Progenitor cell of endocrine pancreas (in vitro differentiated cells): ENCODE data around the gene HDAC5. TPM values are rescaled to one million over a fixed set of nuclear protein-coding genes. Genes with fewer than 3 reads are reported as not detected.
"Not testable (repeated sequence)": the region's sequence is repeated elsewhere in the genome, so short reads cannot be mapped to it uniquely, and the experiment has no call there.

ENCODE experiments used
- DNase-seq: peaks from one replicate; pipeline ENCODE4 v3.0.0; 2021; ENCODE audit warnings: low spot score; ENCODE audit not compliant: unreplicated experiment
- H3K27ac Mint-ChIP-seq: 2 replicates; pipeline ENCODE4 v1.8.0; 2021; ENCODE audit warnings: mild to moderate bottlenecking, moderate library complexity, mixed read lengths
- H3K27me3 Mint-ChIP-seq: 2 replicates; pipeline ENCODE4 v1.8.0; 2021; ENCODE audit warnings: mixed read lengths
- H3K36me3 Mint-ChIP-seq: 2 replicates; pipeline ENCODE4 v1.8.0; 2022; ENCODE audit warnings: mixed read lengths; ENCODE audit not compliant: insufficient read depth
- H3K4me1 Mint-ChIP-seq: 2 replicates; pipeline ENCODE4 v1.8.0; 2021; ENCODE audit warnings: low read depth, mixed read lengths
- H3K4me3 Mint-ChIP-seq: 2 replicates; pipeline ENCODE4 v1.8.0; 2021; ENCODE audit warnings: low read depth, mild to moderate bottlenecking, moderate library complexity, mixed read lengths
- H3K9me3 Mint-ChIP-seq: 2 replicates; pipeline ENCODE4 v1.8.0; 2021; ENCODE audit warnings: low read depth, mixed read lengths
- total RNA-seq: library from RNA; stranded (reverse); gene quantifications from 2 replicates; pipeline ENCODE4 v1.2.1, GENCODE V29; 2021
- TF ChIP-seq, protein P1 (sequence below): fragments of 200-600 bp; sonication (generic); IDR thresholded peaks from one replicate; pipeline ENCODE4 v1.5.0; 2021; ENCODE audit warnings: antibody characterized with exemption, mild to moderate bottlenecking; ENCODE audit not compliant: unreplicated experiment

The HDAC5 gene
- total RNA-seq, 1 donor from 2014 or later = 41.3 TPM

DNA sequence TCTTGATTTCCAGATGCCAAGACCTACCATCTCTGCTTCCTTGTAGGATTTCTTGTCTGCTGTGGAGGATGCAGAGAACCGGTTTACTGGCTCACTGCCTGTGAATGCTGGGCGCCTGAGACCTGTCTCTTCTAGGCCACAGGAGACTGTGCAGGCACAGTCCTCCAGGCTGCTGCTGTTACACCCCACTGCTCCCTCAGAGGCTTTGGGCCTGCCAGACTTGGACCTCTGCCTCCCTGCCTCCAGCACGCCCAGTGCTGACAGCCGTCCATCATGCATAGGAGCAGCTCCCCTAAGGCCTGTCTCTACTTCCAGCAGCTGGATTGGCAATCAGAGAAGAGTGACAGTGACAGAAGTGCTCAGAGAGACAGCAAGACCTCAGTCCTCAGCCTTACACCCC lies 24.4 kb upstream of the HDAC5 start:
- no peaks in the 10 kb centered on the region for H3K9me3 Mint-ChIP-seq
- DNase-seq = no peak
- H3K4me1 Mint-ChIP-seq = no peaks in the 10 kb centered on the region
- no peak overlapping the region for H3K27ac Mint-ChIP-seq
- H3K27me3 Mint-ChIP-seq = no peaks in the 10 kb centered on the region
- H3K36me3 Mint-ChIP-seq = peaks cover 1% of the 10 kb centered on the region
- TF ChIP-seq, protein P1, sequence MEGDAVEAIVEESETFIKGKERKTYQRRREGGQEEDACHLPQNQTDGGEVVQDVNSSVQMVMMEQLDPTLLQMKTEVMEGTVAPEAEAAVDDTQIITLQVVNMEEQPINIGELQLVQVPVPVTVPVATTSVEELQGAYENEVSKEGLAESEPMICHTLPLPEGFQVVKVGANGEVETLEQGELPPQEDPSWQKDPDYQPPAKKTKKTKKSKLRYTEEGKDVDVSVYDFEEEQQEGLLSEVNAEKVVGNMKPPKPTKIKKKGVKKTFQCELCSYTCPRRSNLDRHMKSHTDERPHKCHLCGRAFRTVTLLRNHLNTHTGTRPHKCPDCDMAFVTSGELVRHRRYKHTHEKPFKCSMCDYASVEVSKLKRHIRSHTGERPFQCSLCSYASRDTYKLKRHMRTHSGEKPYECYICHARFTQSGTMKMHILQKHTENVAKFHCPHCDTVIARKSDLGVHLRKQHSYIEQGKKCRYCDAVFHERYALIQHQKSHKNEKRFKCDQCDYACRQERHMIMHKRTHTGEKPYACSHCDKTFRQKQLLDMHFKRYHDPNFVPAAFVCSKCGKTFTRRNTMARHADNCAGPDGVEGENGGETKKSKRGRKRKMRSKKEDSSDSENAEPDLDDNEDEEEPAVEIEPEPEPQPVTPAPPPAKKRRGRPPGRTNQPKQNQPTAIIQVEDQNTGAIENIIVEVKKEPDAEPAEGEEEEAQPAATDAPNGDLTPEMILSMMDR = no peak
- H3K4me3 Mint-ChIP-seq = no peak overlapping the region

DNA sequence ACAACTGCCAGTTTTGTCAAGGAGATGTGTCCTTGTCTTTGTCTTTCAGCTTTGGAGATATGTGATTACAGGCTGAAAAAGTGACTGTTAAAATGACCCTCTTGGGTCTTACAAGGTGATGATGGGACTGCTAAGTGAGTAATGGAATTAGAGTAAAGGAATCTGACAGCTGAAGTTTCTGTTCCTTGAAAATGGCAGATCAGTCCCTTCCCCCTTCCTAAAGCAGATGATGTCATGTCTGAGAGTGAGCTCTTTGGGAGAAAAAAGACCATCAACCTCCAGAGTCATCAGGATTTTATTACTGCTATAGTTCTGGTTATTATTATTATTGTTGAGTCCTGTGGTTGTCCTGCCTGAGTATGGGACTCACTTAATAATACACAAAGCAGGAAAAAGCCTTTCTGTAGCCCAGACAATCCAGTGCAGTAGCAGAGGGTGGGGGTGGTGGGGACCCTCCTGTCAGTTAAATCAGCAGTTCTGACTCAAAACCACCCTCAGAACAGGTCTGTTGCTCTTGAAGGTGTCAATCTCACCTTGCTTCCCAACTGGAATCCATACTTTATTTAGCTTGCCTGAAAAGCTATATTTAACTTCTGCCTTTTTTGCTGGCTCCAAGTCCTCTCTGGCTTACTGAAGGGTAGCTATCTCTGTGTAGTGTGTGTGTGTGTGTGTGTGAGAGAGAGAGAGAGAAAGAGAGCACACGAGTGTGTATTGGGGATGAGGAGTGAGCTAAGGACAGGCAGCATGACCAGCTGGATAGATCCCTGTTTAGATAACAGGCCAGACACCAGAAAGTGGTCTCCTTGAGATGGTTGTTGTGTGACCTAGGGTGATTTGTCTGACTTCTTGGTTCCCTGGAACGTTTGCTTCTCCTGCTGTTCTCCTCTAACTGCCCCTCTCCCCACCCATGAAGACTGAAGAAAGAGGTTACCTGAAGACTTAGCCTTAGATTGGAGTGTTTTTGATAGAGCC lies 23.2 kb upstream of the HDAC5 start:
- Mint-ChIP-seq H3K36me3 (peaks cover 1% of the 10 kb centered on the region), H3K4me3 (no peak overlapping the region), H3K4me1 (peaks cover 3% of the 10 kb centered on the region), H3K9me3 (no peaks in the 10 kb centered on the region), H3K27ac (no peak overlapping the region), H3K27me3 (no peaks in the 10 kb centered on the region)
- DNase-seq = no peak
- TF ChIP-seq, protein P1 = no peak

DNA sequence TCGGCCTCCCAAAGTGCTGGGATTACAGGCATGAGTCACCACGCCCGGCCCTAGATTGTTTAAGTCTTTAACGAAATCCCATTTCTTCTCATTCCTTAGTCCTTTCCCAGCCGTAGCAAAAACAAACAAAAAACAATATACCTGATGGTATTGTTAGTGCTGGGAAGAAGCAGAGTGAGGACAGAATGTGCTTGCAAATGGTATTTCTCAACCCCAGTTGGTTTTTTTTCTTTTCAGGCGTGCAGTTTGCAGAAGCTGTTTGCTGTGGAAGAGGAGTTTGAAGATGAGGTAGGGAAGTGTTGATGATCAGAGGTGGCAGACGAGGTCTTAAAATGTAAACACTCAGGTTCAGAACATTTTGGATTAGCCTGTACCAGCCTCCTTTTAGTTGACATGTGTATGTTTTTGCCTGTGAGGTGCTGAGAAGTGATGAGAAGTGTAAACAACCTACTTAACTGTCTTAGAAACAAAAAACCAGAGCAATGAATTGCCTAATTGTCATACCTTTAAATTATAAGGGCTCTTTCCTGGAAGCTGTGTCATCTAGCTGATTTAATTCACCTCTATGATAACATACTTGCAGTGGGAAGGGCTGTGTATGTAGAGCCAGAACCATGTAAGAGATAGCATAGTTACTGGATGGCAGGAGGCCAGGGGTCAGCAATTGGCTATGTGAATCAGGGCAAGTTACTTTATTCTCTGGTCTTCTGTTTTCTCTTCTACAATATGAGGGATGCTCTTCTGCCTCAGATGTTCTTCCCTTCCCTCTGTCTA lies 21.7 kb upstream of the HDAC5 start:
- H3K36me3 Mint-ChIP-seq = no peaks in the 10 kb centered on the region
- DNase-seq = no peak

DNA sequence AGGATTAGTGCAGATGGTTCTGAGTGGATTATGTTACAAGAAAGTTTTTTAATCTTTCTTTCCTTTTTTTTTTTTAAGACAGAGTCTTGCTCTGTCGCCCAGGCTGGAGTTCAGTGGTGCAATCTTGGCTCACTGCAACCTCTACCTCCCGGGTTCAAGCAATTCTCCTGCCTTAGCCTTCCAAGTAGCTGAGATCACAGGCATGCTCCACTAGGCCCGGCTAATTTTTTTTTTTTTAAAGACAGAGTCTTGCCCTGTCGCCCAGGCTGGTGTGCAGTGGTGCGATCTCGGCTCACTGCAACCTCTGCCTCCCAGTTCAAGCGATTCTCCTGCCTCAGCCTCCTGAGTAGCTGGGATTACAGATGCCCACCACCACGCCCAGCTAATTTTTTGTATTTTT lies 20.5 kb upstream of the HDAC5 start:
- not testable (repeated sequence) for H3K4me1 Mint-ChIP-seq, H3K9me3 Mint-ChIP-seq, H3K4me3 Mint-ChIP-seq, H3K27me3 Mint-ChIP-seq, H3K36me3 Mint-ChIP-seq, H3K27ac Mint-ChIP-seq, DNase-seq

More for the DNA sequence above, 21.7 kb upstream of the HDAC5 start:
- no peaks in the 10 kb centered on the region for H3K27me3 Mint-ChIP-seq
- H3K4me1 Mint-ChIP-seq = peaks cover 3% of the 10 kb centered on the region
- peak overlapping the region; percentile 18 for H3K27ac Mint-ChIP-seq
- no peaks in the 10 kb centered on the region for H3K9me3 Mint-ChIP-seq
- H3K4me3 Mint-ChIP-seq = no peak overlapping the region
- TF ChIP-seq, protein P1 = no peak

DNA sequence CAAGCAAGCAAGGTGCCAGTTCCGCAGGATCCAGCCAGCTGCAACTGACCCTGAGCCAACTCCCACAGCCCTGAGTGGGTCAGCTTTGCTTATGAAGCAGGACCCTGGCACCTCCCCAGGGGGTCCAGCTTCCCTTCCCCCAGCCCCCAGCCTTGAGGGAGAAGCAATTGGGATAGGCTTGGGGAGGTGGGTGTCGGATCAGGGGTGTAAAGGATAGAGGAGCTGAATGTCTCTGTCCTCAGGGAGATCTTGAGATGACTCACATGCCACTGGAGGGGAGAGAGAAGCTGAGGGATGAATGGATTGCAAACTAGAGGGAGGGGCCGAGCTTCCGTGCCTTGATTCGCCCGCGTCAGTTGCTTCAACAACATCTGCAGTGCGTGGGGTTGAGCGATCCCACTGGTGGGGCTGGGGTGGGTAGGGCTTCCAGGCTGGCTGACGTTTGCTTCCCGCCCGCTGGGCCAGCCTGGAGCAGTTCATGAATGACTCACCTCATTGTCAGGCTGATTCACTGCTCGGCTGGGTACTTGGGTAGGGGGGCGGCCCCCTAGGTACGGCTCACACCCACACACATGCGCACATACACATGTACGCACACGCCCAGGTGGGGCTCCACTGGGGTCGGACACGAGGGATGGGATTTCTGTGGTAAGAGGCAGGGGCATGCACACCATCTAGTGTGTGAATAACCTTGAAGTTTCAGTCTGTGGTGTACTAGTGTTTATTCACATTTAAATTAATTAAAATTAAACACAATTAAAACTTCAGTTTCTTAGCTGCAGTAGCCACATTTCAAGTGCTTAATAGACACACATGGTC lies 14.7 kb upstream of the HDAC5 start:
- Mint-ChIP-seq H3K4me1 (peaks cover 16% of the 10 kb centered on the region), H3K27me3 (no peaks in the 10 kb centered on the region), H3K4me3 (peak overlapping the region; percentile 68), H3K27ac (peak overlapping the region; percentile 95), H3K36me3 (no peaks in the 10 kb centered on the region), H3K9me3 (no peaks in the 10 kb centered on the region)
- TF ChIP-seq, protein P1 = no peak
- DNase-seq = peak; percentile 57
